Limb (tissue), 2 donors: ENCODE measurements around the gene SLC7A9.

Source experiments
- DNase-seq, 2 donors: peaks; one replicate each; pipeline ENCODE4 v3.0.0-alpha.2; 2016; ENCODE audit errors: extremely low spot score in 2 of 2

Gene SLC7A9

GRCh38 chr19:32828643-32829344 lies 40.8 kb downstream of the SLC7A9 start:
- no peak for DNase-seq

DNA sequence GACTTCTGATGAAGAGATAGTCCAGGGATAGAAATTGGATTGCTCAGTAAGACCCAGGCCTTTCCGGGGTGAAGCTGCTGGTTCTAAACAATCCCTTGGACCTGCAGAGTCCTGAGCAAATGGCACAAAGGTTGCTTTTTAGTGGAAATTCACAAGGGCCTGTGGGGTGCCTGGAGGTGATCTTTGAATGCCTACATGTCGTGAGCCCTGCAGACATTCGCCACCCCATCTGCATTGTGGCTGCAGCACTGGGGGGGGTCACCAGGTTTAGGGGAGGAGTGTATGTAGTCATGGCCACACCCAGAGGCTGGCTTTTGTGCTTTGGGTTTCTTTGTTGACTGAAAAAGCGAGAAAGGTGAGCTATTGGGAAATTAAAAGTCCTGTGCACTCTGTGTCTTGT lies 41.4 kb downstream of the SLC7A9 start:
- no peak for DNase-seq

DNA sequence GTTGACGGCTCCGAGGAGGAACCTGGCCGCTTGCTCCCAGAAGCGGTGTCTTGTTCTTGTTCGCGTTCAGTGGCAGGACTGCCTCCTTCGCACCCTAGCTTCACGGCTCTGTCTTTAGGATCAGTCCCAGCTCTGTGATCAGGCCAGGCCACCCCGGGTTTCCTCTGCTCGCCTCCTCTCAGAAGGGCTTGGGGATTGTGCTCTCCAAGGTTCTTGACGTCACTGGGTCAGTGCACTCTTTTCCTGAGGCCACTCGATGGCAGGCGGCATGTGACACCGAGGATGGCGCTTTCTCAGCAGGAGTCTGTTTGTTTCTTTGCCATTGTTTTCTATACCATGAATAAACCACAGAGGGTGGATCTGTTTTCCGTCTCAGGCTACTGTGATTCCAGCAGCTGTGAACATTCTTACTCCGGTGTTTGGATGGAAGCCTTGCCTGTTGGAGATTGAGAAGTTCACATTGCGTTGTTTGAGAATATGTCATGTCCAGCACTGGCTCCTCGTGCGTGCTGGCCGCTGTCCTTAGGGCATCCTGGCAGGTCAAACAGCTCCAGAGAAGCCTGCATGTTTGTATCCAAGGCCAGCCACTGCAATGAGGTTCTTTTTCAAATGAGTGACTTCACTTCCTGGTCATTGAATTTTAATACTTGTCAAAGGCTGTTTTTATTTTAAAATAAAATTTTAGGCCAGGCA lies 44.5 kb downstream of the SLC7A9 start:
- no peak for DNase-seq

DNA sequence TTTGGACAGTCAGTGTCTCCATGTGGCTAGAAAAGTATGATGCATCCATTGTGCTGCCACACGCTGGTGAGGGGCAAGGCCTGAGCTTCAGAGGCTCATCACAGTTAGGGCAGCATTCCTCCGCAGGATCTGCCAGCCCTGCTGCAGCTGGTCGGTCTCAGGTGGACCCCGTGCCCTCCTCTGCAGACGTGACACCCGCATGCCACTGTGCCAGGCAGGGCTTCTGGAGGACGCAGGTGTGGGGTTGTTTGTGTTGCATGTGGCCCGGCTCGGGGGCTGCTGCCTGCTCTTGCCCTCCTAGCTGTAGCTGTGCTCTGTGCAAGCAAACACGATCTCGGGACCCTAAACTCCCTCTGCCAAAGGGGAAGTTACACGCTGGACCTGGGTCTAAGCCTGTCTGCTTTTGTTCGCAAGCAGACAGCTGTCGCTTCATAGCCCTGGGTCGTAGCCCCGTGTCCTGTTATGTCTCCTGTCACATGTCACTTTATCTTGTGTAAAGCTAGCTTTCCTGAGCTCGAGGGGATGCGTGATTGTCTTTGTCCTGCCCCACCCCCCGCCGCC lies 45.3 kb downstream of the SLC7A9 start:
- no peak for DNase-seq

DNA sequence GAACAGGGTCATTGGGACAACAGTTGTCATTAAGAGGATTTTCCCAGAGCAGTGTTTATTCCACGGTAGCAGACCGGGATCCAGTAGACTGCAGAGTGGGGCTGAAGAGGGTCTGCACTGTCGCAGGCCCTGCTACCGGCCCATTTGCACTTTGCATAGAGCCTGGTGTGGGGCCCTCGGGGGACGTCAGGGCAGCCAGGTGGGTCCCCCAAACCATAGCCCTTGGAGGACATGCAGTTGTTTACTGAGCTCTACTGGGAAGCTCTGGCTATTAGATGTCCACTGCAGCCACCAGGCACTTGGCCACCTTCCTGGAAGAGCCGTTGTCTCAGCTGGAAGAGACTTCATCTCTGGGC lies 45.8 kb downstream of the SLC7A9 start:
- no peak for DNase-seq

GRCh38 chr19:32822916-32823746 lies 46.4 kb downstream of the SLC7A9 start:
- DNase-seq, result no peak

GRCh38 chr19:32819419-32820400 lies 49.9 kb downstream of the SLC7A9 start:
- no peak for DNase-seq

DNA sequence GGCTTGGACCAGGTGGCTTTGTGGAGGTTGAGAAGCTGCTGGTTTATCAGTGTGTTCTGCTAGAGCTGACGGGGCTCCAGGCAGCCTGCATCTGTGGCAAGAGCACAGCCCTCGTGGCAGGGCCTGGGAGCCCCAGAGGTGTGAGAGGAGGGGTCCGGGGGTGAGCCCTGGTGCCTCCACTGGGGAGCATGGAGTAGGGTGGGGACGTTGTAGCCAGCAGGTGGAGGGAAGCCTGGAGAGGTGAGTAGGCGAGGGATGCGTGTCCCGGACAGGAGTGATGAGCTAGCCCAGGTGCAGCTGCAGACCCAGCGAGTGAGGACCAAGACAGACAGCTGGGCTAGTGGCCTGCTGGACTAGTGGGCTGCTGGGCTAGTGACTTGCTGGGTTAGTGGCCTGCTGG lies 51.0 kb downstream of the SLC7A9 start:
- no peak for DNase-seq

DNA sequence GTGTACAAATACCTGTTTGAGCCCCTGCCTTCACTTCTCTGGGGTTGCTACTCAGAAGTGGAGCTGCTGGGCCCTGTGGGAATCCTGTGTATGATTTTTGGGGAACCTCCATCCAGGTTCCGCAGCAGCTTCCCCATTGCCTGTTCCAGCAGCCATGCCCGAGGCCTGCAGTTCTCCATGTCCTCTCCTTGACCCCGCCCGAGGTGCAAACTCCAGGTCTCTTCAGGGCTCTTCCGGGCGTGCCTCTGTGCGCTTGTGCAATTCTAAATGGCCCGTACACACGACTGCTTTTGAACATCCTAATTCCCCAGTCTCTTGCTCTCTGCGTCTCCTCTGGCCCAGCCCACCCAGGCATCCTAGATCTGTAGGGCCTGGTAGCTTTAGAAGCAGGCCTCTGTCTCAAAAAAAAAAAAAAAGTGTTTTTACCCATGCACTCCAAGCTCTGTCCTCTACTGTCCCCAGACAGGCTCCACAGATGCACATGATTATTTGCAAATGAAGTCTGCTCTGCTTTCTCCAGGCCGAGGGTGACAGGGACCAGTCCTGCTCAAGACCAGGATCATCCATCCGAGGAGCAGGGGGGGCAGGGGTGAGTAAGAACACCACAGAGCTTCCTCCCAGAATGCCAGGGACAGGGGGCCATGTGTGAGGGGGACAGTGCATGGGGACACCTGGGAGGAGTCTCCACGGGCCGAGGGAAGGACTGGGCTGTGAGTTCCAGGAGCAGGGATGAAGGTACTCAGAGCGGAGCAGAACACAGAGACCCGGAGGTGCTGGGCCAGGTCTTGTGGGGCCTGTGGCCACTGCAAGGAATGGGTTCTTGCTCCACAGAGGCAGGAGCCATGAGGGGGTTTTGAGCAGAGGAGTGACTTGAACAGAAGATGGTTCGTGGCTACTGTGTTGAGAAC lies 51.7 kb downstream of the SLC7A9 start:
- DNase-seq, result no peak

DNA sequence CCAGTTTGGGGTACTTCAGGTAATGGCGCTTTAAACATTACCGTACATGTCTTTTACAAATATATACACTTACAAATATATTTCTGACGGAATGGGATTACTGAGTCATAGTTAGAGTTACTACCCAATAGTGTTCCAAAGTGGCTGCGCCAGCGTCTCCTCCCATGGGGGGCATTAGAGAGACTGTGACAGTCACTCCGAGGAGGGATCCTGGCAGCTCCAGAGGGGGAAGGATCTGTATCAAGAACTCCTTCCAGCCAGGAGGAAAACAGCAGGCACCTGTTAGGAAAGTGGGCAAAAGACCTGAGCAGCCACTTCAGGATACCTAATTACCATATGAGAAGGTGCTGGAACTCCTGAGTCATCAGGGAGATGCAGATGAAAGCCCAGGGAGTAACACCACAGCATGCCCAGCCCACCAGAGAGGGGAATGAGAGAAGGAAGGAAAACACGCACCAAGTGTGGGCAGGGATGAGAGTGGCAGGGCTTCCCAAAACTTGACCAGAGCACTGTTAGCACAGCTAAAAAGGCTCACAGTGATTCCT lies 52.9 kb downstream of the SLC7A9 start:
- DNase-seq, result no peak

GRCh38 chr19:32814624-32815023 lies 54.9 kb downstream of the SLC7A9 start:
- DNase-seq, result no peak

- peak in 1 of 2 donors; percentile 53 for DNase-seq
Measured at GRCh38 chr19:32813862-32814425, 55.6 kb downstream of the SLC7A9 start.

DNA sequence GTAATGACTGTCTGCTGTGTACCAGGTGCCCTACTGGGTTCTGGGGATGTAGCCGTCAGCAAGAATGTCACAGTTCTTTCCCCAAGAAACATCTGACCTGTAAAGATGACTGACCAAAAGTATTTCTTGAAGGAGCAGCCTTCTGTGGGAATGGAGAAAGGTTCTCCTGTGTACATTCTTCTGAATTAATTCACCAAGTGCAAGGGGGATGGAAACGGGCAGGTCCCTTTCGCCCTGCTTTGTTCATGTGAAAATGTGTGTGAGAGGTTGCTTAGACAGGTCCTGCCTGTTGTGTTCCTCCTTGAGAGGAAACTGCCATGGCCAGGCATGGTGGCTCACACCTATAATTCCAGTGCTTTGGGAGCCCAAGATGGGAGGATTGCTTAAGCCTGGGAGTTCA lies 57.0 kb downstream of the SLC7A9 start:
- no peak for DNase-seq

DNA sequence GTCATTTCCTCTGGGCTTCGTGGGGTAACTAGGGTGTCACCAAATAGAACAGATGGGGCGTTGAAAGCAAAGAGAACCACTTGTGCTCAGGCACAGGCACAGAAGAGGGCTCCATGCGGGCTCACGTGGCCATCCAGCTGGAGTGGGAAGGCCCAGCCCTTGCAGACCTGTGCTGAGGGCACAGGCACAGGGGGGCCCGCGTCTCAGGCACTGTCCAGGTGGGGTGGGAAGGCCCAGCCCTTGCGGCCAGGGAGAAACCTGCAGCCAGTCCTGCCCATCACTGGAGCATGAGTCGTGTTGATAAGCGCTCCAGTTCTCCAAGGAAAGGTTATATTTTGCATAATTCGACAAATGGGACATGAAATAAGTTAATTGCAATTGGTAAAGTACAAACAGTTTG lies 57.5 kb downstream of the SLC7A9 start:
- DNase-seq, result no peak

- no peak for DNase-seq
Measured at GRCh38 chr19:32811151-32811550, 58.4 kb downstream of the SLC7A9 start.

- DNase-seq, result no peak
Measured at GRCh38 chr19:32810452-32810851, 59.1 kb downstream of the SLC7A9 start.

- no peak for DNase-seq
Measured at GRCh38 chr19:32809754-32810153, 59.8 kb downstream of the SLC7A9 start.

DNA sequence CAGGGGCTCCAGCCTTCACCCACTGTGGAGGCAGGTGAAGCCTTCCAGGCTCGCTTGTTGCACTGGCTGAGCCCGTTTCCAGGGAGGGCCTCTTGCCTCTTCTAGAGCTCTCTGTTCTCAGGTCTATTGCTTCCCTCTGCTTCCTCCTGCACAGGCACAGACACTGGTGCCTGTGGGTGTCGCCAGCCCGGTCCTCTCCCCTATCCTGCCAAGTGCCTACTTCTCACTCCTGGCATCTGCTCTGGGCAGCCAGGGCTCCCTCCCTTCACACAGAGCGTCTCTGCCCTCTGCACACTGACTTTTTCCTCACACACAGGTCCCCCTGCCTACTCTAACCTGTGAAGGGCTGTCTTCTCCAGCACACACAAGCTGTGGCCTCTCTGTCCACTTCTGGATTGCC lies 60.3 kb downstream of the SLC7A9 start:
- no peak for DNase-seq

- no peak for DNase-seq
Measured at GRCh38 chr19:32808236-32808635, 61.3 kb downstream of the SLC7A9 start.
